AG08396 (cell line): ENCODE data around the gene BRSK1.
A peak's percentile ranks its signal among the peaks of the same experiment; 100 is the strongest.

Source experiments
- DNase-seq: peaks from one replicate; pipeline ENCODE4 v3.0.0; 2012; ENCODE audit warnings: low spot score, mixed read lengths

The BRSK1 gene

DNA sequence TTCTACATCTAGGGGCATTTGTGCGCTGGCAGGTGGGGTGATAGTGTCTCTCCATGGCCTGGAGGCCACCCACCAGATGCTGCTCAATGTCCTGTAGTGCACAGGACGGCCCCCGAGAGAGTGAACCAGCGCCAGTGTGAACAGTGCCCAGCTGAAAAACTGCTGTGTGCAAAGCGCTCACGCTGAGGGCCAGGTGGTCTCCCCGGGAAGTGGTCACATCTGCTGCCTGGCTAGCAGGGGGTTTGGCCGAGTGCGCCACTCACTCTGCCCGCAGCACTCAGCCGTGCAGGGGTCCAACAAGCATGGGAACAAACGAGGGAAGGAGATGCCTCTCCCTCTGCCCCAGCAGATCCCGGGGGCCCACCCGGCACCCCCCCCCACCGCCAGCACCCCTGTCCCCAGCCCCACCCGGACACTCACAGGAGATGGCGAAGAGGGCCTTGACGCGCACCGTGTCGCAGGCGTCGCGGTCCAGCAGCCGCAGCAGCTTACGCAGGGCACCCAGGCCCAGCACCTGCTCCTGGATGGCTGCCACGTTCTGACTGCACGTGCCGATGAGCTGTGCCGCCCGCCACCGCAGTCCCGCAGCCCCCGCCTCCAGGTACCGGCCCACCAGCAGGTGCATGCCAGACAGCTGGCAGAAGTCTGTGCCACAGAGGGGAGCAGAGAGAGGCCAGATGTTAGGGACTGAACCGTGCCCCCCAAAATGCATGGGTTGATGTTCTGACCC is 9.7 kb upstream of the BRSK1 start:
- DNase-seq: no peak

DNA sequence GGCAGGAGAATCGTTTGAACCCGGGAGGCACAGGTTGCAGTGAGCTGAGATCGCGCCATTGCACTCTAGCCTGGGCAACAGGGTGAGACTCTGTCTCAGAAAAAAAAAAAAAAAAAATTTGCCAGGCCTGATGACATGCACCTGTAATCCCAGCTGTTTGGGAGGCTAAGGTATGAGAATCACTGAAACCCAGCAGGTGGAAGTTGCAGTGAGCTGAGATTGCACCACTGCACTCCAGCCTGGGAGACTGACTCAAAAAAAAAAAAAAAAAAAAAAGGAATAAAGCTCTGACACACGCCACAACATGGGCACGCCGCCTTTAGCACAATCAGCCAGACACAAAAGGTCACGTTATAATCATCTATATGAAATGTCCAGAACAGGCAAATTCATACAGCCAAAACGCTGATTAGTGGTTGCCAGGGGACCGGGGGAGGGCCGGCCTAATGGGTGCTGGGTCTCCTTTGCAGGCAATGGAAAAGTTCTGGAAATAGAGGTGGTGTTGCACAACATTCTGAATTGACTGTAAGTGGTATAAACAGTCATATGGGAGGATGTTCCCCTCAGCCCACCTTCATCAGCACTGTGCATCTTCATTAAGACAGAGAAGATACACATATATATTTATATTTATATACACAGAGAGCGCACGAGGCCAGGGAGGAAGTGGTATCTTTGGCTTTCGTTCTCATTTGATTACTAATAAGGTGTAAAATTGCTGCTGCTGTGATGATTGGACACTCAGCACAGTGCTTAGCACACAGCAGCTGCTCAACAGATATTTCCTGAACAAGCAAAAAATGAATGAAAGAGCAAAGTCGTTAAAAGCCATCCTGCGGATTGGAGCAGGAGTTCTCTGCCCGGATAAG is 7.7 kb upstream of the BRSK1 start:
- no peak for DNase-seq

DNA sequence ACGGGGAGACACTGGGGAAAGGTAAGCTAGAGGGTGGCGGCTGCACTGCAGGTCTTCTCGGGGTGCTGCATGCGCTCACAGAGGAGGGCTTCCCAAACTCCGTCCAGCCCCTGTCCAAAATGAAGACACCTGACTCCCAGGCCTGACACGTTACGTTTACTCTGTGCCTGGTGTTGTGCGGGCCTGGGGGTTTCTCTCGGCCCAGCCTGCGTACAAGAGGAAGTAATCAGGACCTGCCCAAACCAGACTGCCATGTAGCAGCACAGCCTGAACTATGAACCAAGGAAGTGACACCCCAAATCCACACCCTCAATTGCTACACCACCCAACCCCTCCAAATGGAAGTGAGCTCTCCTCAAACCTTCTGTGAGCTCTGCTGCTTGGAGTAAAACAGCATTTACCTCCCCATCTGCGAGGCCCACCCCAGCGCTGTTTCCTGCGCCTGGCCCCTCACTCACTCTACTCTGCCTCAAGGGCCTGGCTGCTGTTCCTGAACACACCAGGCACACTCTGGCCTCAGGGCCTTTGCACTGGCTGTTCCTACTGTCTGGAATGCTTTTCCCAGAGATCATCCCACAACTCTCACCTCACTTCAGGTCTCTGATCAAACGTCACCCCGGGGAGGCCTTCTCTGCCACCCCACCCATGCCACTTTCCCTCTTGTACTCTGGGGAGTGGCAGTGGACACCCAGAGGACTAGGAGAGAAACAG is 6.9 kb upstream of the BRSK1 start:
- no peak for DNase-seq

DNA sequence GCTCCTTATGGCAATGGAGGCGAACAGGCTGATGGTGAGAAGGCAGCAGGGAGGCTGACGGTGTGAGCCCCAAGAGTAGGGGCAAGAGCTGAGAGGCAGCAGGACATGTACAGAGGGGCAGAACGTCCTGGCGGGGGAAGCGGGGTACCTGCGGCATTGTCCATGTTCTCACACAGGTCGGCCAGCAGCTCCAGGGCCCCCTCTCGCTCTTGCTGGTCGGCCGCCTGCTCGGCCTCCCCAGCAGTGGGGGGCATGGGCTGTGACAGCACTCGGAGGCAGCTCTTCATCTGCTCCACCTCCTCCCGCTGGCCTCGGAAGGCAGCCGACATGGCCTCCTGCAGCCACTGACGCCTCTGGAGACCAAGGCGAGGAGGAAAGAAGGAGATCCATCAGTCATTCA is 6.3 kb upstream of the BRSK1 start:
- DNase-seq: no peak

DNA sequence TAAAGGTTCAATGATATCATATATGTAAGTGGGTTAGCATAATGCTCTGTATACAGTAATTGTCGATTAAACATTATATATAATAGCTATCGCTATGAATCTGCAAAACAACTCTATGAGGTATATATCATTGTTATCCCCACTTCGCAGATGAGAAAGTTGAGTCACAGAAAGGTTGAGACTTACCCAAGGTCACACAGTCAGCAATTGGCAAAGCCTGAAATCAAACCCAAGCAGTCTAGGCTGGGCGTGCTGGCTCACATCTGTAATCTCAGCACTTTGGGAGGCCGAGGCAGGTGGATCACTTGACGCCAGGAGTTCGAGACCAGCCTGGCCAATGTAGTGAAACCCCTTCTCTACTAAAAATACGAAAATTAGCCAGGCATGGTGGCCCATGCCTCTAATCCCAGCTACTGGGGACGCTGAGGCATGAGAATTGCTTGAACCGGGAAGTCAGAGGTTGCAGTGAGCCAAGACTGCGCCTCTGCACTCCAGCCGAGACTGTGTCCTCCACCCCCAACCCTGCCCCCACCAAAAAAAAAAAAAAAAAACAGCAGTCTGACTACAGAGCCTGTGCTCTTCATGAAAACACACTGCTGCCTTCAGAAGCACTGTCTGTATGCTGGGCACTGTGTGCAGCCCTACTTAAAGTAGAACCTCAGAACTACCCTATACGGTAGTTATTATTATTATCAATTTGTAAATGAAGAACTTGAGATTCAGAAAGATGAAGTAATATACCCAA is 5.2 kb upstream of the BRSK1 start:
- no peak for DNase-seq

DNA sequence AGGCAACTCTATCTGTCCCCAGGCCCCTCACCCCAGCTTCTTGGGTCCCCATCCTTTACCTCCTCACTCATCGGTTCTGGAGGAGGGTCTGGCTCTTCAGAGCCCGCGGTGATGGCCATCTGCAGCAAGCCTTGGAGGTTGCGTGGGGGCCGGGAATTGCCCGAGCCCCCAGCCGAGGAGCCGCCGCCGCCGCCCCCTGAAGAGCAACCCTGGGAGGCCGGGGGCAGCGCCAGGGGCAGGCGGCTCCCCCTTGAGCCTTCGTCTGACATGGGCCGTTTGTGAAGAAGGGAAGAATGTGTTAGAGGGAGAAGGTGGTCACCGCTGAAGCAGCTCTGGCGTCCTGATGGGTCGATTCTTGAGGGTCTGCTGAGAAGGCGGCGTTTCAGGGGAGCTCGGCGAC is 4.5 kb upstream of the BRSK1 start:
- no peak for DNase-seq

DNA sequence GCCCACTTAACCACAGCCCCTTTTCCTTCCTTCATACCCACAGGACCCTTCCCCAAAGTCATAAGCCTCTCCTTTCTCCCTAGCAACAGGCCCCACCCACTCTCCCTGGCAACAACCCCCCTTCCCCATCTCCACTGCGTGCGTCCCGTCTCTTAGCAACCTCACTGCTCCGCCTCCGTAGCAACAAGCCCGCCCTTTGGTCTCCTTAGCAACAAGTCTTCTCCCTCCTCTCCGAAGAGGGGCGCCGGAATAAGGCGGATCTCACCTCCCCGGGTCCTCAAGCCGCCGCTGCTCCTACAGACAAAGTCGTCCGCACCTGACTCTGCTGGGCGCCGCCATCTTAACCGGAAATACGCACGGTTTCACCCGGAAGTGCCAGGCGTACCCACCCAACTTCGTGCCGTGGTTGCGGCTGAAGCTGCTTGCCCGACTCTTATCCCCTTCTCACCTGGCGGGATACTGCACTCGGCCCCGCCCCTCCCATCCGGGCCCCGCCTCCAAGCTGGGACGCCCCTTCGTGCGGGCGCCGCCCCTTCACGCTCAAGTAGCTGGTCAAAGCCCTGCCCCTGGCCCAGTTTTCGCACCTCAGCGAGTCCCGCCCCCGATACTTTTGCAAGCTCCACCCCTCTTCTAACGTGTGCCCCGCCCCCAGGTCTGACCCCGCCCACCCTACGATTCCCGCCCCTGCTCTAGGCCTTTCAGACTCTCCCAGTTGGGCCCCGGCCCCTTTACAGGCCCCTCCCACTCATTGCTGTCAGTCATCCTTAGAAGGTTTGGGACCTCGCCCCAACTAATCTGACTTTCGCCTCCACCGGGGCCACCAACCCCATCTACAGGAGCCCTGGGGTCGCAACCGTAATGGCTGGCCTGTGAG is 3.8 kb upstream of the BRSK1 start, which contains the start of gene HSPBP1:
Gene HSPBP1, minus strand, starts transcription at position 341 of the 874 bp plus-strand sequence. CDS start 502 bp downstream, outside the sequence.
- DNase-seq: peak; percentile 91

DNA sequence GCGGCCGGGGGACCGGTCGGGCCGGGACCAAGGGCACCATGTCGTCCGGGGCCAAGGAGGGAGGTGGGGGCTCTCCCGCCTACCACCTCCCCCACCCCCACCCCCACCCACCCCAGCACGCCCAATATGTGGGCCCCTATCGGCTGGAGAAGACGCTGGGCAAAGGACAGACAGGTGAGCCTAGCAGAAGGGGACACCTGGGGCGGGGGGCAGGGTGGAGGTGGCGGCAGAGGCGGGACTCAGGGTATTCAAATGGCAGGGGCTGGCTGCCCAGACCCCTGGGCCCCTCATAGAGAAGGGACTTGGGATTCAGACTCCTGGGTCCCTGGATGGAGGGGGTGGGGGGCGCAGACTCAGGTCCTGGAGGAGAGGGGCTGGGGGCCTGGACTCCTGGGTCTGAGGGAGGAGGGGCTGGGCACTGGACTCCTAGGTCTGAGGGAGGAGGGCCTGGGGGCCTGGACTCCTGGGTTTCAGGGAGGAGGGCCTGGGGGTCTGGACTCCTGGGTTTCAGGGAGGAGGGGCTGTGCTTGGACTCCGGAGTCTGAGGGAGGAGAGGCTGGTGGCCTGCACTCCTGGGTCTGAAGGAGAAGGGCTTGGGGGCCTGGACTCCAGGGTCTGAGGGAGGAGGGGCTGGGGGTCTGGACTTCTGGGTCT is 735 bp downstream of the BRSK1 start:
- DNase-seq: no peak

DNA sequence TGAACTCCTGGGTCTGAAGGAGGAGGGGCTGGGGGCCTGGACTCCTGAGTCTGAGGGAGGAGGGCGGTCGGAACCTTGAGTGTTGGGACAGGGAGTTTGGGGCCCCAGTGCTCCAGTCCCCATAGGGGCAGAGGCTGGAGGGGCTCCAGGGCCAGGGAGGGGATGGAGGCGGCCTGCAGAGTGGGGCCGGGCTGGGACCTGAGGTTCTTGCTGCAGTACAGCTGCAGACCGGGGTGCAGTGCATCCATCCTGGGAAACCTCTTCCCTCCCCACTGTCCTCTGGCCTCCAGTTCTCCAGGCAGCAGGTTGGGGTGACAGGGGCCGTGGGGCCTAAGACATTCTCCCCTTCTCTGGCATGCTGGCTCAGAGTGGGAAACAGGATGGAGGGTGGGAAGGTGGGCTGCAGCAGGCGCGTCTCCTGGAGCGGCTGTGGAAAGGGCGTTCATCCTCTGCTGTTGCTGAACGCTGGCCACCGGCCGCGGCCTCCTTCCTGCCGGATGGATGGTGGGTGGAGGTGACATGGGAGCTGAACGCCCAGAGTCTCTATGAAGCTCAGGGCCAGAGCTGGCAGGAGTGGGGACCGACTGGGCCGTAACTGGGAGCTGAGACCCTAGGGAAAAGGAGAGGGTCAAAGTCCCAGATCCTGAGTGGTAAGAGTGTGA is 1.6 kb downstream of the BRSK1 start:
- DNase-seq: peak; percentile 34

DNA sequence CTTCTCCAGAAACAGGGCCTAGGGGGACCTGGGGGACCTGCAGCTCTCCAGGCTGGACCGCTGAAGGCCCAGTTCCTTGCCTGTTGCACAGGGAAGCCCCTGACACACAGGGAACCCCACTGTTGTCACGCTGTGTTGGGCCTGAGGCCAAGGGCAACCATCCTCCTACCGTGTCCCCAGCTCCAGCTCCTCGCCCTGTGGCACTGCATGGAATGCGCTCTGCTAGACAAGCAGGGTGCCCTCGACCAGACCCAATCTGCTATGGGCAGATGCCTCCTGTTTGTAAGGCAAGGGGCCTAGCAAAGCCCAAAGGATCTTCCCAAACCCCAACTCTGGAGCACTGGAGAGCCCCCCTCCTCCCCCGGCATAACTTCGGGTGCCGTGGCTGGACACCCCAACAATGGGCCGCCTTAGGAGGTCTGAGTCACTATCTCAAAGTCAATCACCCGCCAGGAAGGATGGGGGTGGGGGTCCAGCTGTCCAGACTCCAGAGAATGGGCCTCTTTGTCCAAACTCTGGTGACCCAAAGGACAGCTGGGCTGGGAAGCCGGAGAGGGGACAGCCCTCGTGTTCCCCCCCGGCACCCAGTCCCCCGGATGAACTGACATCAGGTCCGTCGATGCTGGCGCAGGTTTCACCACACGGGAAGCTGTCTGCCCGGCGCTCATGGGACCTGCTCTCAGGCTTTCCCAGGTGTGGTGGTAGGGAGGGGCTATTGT is 3.7 kb downstream of the BRSK1 start:
- no peak for DNase-seq

DNA sequence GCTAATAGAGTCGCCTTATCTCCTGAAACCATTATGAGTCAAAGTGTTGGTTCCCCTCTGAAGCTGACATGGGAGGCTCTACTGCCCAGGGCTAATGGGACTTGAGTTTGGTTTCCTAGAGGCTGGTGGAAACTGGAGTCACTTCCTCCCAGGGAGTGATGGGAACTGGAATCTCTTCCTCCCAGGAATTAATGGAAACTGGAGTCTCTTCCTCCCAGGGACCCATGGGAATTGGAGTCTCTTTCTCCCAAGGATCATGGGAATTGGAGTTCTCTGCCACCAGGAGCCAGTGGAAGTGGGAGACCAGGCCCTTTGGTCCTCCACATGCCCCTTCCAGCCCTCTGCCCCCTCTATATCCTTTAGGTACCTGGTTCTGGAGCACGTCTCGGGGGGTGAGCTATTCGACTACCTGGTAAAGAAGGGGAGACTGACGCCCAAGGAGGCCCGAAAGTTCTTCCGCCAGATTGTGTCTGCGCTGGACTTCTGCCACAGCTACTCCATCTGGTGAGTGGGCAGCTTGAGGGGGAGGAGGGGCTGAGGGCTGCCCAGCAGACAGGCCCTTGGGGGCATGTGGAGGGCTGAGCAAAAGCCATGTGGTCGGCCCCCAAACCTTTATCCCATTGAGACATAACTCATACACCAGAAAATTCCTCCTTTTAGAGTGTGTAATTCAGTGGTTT is 5.5 kb downstream of the BRSK1 start:
- no peak for DNase-seq

DNA sequence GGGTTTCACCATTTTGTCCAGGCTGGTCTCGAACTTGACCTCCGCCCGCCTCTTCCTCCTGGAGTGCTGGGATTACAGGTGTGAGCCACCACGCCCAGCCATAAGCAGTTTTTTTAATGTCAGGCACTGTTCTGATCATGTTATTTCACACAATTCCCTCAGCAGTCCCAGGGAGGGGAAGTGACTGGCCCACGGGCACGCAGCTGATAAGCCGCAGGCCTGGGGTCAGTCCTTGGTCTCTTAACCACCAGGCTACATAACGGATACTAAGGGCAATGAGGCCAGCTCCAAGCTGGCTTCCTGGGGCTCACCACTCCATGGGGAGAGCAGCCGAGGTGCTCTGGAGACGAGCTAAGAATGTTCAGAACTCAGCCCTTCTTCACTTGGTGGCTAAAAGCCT is 13.5 kb downstream of the BRSK1 start:
- no peak for DNase-seq

DNA sequence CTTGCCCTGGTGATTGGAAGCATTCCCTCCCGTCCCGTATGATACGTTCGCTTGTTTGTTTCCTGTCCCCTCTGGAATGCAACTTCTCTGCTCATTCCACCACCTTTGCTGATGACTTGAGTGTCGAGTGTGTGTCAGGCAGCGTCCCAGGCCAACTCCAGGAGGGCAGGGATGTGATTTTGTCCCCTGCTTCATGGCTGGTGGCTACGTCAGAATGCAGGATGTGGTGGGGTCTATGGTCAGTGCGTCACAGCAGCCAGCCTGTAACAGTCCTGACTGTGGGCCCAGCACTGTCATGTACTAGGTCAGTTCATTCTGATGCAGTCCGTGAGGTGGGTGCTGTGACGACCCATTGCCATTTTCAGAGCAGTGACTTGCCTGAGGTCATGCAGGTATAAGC is 16.2 kb downstream of the BRSK1 start:
- no peak for DNase-seq

DNA sequence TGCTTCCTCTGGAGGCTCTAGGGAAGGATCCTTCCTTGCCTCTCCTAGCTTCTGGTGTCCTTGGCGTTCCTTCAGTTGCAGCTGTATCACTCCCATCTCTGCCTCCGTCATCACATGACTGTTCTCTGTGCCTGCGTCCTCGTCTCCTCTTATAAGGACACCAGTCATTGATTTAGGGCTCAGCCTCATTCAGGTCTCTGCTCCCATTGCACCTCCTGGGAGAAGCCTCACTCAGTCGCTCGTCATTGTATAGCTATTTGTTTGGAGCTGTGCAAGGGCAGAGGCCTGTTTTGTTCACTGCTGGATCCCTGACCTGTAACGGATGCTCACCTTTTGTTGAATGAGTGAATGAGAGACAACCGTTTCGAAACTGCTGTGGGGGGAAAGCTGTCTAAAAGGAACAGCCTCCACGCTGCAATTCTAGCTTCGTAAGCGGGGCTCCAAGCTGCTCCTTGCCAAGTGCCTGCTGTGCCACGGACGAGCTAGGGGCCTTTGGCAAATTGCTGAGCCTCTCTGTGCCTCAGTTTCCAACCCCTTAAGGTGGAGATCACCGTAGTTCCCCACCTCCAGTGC is 17.2 kb downstream of the BRSK1 start:
- no peak for DNase-seq

DNA sequence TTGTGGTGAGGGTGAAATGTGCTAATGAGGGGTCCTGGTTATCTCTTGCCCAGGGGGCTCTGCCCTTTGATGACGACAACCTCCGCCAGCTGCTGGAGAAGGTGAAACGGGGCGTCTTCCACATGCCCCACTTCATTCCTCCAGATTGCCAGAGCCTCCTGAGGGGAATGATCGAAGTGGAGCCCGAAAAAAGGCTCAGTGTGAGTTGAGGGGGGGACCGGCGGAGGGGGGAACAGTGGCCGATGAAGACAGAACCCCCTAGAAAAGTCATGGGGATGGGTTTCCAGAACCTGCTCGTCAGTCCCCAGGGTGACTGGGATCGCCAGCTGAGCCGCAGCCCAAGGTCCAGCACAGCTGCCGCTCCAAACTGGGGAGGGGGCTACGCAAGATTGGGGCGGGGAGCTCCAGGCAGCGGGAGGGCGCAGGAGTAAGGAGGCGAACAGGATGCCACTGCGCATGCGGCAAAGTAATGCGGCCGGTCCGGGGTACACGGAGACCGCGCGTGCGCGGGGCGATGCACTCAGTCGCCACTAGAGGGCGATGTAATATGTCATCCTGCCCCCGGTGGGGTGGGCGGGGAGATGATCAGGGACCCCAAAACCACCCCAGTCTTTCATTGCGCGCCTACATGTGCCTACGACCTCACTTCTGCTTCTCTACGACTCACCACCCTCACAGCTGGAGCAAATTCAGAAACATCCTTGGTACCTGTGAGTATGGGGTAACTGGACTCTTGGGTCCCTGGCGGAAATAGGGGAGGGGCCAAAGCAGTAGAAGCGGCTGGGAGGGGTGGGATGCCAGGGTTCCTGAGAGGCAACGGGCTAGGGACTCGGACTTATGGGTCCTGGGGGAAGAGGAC is 17.9 kb downstream of the BRSK1 start:
- DNase-seq: peak; percentile 99

DNA sequence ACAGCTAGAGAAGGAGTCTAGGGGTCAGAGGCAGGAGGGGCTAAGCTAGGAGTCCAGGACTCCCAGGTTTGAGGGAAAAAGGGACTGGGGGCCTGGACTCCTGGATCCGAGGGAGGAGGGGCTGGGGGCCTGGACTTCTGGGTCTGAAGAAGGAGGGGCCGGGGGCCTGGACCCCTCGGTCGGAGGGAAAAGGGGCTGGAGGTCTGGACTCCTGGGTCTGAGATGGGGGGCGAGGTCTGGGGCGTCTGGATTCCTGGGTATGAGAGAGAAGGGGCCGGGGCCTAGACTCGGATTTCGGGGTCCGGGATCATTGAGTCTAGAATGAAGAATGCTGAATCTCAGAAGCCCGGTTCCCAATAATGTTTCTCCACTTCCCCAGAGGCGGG is 18.5 kb downstream of the BRSK1 start:
- DNase-seq: no peak

DNA sequence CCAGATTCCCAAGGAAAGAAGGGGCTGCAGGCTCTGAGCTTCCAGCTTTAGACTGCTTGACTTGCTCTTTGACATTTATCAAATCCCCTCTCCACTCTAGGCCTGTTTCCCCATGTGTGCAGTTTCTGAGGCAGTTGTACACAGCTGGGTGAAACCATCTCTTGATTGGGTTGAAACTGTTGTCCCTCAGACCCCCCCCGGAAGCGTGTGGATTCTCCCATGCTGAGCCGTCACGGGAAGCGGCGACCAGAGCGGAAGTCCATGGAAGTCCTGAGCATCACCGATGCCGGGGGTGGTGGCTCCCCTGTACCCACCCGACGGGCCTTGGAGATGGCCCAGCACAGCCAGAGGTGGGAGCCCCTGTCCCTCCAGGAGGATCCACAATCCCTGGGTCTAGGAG is 19.7 kb downstream of the BRSK1 start:
- DNase-seq: no peak
